Measurements from ENCODE around the gene ZBTB46. TPM values are rescaled to one million over a fixed set of nuclear protein-coding genes. Genes with fewer than 3 reads are reported as not detected.

Gene ZBTB46
- total RNA-seq, 1 experiment from 2014 or later = 1.1 TPM

DNA sequence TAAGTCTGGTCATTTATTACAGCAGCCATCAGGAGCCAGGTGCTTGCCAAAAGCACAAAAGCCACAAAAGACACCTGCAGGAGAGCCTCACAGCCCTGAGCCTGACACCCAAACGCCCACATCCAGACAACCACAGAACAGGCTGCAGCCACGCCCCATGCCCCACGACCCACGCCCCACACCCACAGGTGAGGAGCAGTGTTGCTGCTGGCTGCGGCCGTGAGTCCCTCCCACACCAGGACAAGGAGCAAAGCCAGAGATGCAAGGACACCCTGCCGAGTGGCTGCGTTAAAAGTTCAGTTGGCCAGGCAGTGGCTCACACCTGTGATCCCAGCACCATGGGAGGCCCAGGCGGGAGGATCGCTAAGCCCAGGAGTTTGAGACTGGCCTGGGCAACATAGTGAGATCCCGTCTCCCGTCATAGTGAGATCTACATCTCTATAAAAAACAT, 48.5 kb downstream of the ZBTB46 start:
- Histone ChIP-seq H3K4me3 (ENCODE audit: low read depth, low read length, poor library complexity, severe bottlenecking) (no peak overlapping the region), H3K27me3 (replicated peaks; ENCODE audit: insufficient read depth, low read depth, low read length, poor library complexity) (no peaks in the 10 kb centered on the region), H3K4me1 (ENCODE audit: insufficient read depth, low read length, poor library complexity, severe bottlenecking) (no peaks in the 10 kb centered on the region), H3K27ac (ENCODE audit: low read depth, low read length, poor library complexity, severe bottlenecking) (no peak overlapping the region), H3K9me3 (ENCODE audit: low read depth, low read length, poor library complexity, severe bottlenecking) (no peaks in the 10 kb centered on the region), H3K36me3 (ENCODE audit: insufficient read depth, low read length, poor library complexity, severe bottlenecking) (no peaks in the 10 kb centered on the region)
- intact Hi-C loops (cut with micrococcal nuclease; ENCODE audit: unreplicated experiment) = no loop called here
- no TSS peak for BruUV-seq (replicated peaks)
- ChIA-PET POLR2A (ENCODE audit: low non-redundant PET) (no interaction called here), CTCF (no interaction called here)
- DNase-seq (ENCODE audit: low spot score) = no peak
- no peak for TF ChIP-seq EZH2 (IDR thresholded peaks at IDR 0.05; ENCODE audit: borderline replicate concordance, low read depth, low read length, poor library complexity, severe bottlenecking)
- TF ChIP-seq, protein P1, sequence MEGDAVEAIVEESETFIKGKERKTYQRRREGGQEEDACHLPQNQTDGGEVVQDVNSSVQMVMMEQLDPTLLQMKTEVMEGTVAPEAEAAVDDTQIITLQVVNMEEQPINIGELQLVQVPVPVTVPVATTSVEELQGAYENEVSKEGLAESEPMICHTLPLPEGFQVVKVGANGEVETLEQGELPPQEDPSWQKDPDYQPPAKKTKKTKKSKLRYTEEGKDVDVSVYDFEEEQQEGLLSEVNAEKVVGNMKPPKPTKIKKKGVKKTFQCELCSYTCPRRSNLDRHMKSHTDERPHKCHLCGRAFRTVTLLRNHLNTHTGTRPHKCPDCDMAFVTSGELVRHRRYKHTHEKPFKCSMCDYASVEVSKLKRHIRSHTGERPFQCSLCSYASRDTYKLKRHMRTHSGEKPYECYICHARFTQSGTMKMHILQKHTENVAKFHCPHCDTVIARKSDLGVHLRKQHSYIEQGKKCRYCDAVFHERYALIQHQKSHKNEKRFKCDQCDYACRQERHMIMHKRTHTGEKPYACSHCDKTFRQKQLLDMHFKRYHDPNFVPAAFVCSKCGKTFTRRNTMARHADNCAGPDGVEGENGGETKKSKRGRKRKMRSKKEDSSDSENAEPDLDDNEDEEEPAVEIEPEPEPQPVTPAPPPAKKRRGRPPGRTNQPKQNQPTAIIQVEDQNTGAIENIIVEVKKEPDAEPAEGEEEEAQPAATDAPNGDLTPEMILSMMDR (conservative IDR thresholded peaks at IDR 0.05; ENCODE audit: low read depth, low read length) = no peak

DNA sequence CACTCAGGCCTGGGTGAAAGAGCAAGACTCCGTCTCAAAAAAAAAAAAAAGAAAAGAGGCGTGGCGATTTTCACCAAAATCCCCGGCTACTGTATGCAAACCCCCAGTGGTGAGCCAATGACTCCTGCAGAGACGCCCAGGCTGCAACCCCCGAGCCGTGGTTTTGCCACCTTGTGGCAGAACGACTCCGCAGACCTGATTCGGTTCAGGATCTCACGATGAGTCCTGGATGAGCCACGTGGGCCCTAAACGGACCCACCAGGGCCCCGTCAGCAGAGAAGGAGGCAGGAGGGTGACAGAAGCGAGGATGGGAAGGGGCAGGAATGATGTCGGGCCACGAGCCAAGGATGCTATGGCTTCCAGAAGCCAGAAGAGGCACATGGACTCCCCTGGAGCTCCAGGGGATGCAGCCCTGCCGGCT, 49.0 kb downstream of the ZBTB46 start:
- TF ChIP-seq, protein P1 (conservative IDR thresholded peaks at IDR 0.05; ENCODE audit: low read depth, low read length) = peak; percentile 29; the same call in 1 of the 2 replicates
- no peak for TF ChIP-seq EZH2 (IDR thresholded peaks at IDR 0.05; ENCODE audit: borderline replicate concordance, low read depth, low read length, poor library complexity, severe bottlenecking)
- H3K27me3 ChIP-seq (replicated peaks; ENCODE audit: insufficient read depth, low read depth, low read length, poor library complexity) = no peaks in the 10 kb centered on the region
- H3K36me3 ChIP-seq (ENCODE audit: insufficient read depth, low read length, poor library complexity, severe bottlenecking) = no peaks in the 10 kb centered on the region
- intact Hi-C loops (cut with micrococcal nuclease; ENCODE audit: unreplicated experiment) = no loop called here
- H3K27ac ChIP-seq (ENCODE audit: low read depth, low read length, poor library complexity, severe bottlenecking) = no peak overlapping the region
- CTCF ChIA-PET = no interaction called here
- H3K4me1 ChIP-seq (ENCODE audit: insufficient read depth, low read length, poor library complexity, severe bottlenecking) = no peaks in the 10 kb centered on the region
- no peaks in the 10 kb centered on the region for H3K9me3 ChIP-seq (ENCODE audit: low read depth, low read length, poor library complexity, severe bottlenecking)
- DNase-seq (ENCODE audit: low spot score) = peak; percentile 39
- H3K4me3 ChIP-seq (ENCODE audit: low read depth, low read length, poor library complexity, severe bottlenecking) = no peak overlapping the region
- POLR2A ChIA-PET (ENCODE audit: low non-redundant PET) = no interaction called here
- BruUV-seq (replicated peaks) = no TSS peak

DNA sequence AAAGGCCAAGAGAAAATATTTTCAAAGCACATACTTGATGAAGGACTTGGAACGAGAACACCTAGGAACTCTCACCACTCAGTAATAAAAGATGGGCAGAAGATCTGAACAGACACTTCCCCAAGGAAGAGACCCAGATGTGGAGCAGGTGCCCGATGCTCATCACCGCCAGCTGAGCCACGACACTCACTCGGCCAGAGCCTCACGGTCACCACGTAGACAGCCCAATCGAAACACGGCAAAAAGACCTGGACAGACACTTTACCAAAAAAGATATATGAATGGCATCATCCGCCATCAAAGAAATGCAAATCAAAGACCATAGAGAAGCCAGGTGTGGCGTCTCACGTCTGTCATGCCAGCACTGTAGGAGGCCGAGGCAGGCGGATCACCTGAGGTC, 49.9 kb downstream of the ZBTB46 start:
- TF ChIP-seq EZH2 (IDR thresholded peaks at IDR 0.05; ENCODE audit: borderline replicate concordance, low read depth, low read length, poor library complexity, severe bottlenecking) = no peak
- TF ChIP-seq, protein P1 (conservative IDR thresholded peaks at IDR 0.05; ENCODE audit: low read depth, low read length) = no peak
- H3K36me3 ChIP-seq (ENCODE audit: insufficient read depth, low read length, poor library complexity, severe bottlenecking) = no peaks in the 10 kb centered on the region
- H3K4me1 ChIP-seq (ENCODE audit: insufficient read depth, low read length, poor library complexity, severe bottlenecking) = no peaks in the 10 kb centered on the region
- no peak overlapping the region for H3K27ac ChIP-seq (ENCODE audit: low read depth, low read length, poor library complexity, severe bottlenecking)
- intact Hi-C loops (cut with micrococcal nuclease; ENCODE audit: unreplicated experiment) = no loop called here
- no peak for DNase-seq (ENCODE audit: low spot score)
- no peaks in the 10 kb centered on the region for H3K9me3 ChIP-seq (ENCODE audit: low read depth, low read length, poor library complexity, severe bottlenecking)
- POLR2A ChIA-PET (ENCODE audit: low non-redundant PET) = no interaction called here
- CTCF ChIA-PET = no interaction called here
- no peak overlapping the region for H3K4me3 ChIP-seq (ENCODE audit: low read depth, low read length, poor library complexity, severe bottlenecking)
- no peaks in the 10 kb centered on the region for H3K27me3 ChIP-seq (replicated peaks; ENCODE audit: insufficient read depth, low read depth, low read length, poor library complexity)
- no TSS peak for BruUV-seq (replicated peaks)

Measured in A673 (cell line).